B cell (primary cell): ENCODE data around the gene CALD1. TPM values are rescaled to one million over a fixed set of nuclear protein-coding genes. Genes with fewer than 3 reads are reported as not detected.

Experiments
- ATAC-seq: fragments of 200-7000 bp; cut with Tn5 transposase; one replicate; pipeline ENCODE4 v1.10.0; 2021; ENCODE audit warnings: low read depth, mild to moderate bottlenecking, moderate number of reproducible peaks, moderate library complexity
- CTCF ChIA-PET: fragments of 350-600 bp; sonication (Branson Sonifier 250); formaldehyde crosslinking; loops from one replicate; lab custom pipeline; 2021; ENCODE audit warnings: antibody characterized with exemption, inconsistent platforms; lab: Charles Lee
- POLR2A ChIA-PET: fragments of 350-600 bp; sonication (Branson Sonifier 250); formaldehyde crosslinking; loops from one replicate; lab custom pipeline; 2021; ENCODE audit warnings: antibody characterized with exemption; lab: Charles Lee
- DNase-seq: peaks from one replicate; pipeline ENCODE4 v3.0.0; 2013
- H2AFZ ChIP-seq: 2 replicates; pipeline ENCODE4 v1.6.1; 2012; ENCODE audit warnings: mild to moderate bottlenecking, low read depth, low read length; ENCODE audit not compliant: insufficient read depth, poor library complexity, severe bottlenecking
- H3K27ac ChIP-seq, 2 donors: 1 replicate in 1 of 2; 2 replicates in 1 of 2; pipeline ENCODE4 v1.5.1; 2012 to 2013; ENCODE audit warnings: low read length in 2 of 2, mild to moderate bottlenecking in 2 of 2, moderate library complexity in 1 of 2
- H3K27me3 ChIP-seq, 4 experiments: fragments of 200-600 bp in 1 of 4; sonication (generic) in 1 of 4; replicated peaks in 1 of 4; 1 replicate in 2 of 4; 2 replicates in 2 of 4; pipeline versions ENCODE4 v1.6.1 to v1.7.0; 2013 to 2016; ENCODE audit warnings: low read length in 3 of 4, mild to moderate bottlenecking in 2 of 4, mixed read lengths in 1 of 4, moderate library complexity in 1 of 4; ENCODE audit not compliant: insufficient read depth in 4 of 4, control insufficient read depth in 3 of 4; ENCODE audit errors: control extremely low read depth in 1 of 4
- H3K36me3 ChIP-seq, 2 experiments: replicated peaks in 1 of 2; 1 replicate in 1 of 2; 2 replicates in 1 of 2; pipeline versions ENCODE4 v1.6.1 to v1.7.1; 2013; ENCODE audit warnings: low read length in 1 of 2; ENCODE audit not compliant: insufficient read depth in 2 of 2, control insufficient read depth in 1 of 2; ENCODE audit errors: control extremely low read depth in 1 of 2, extremely low read depth in 1 of 2
- H3K4me1 ChIP-seq, 2 donors: fragments of 200-600 bp in 1 of 2; sonication (generic) in 1 of 2; 1 replicate in 1 of 2; 2 replicates in 1 of 2; pipeline versions ENCODE4 v1.5.1 to v1.6.1; 2013 to 2017; ENCODE audit warnings: low read length in 2 of 2; ENCODE audit not compliant: control insufficient read depth in 2 of 2, insufficient read depth in 2 of 2
- H3K4me2 ChIP-seq: replicated peaks from 2 replicates; pipeline ENCODE3; 2012; ENCODE audit warnings: mild to moderate bottlenecking, low read depth, low read length; ENCODE audit not compliant: poor library complexity, severe bottlenecking
- H3K4me3 ChIP-seq, 5 experiments: fragments of 200-600 bp in 1 of 5; sonication (generic) in 1 of 5; 1 replicate in 3 of 5; 2 replicates in 2 of 5; pipeline versions ENCODE4 v1.5.1 to v1.7.0; 2011 to 2016; ENCODE audit warnings: low read length in 4 of 5, mild to moderate bottlenecking in 4 of 5, low read depth in 2 of 5, control low read depth in 1 of 5, moderate library complexity in 1 of 5; ENCODE audit not compliant: insufficient read depth in 1 of 5; ENCODE audit errors: control extremely low read depth in 1 of 5, extremely low read depth in 1 of 5
- H3K79me2 ChIP-seq: fragments of 200-600 bp; sonication (generic); one replicate; pipeline ENCODE4 v1.6.0; 2016; ENCODE audit warnings: low read length; ENCODE audit not compliant: control insufficient read depth, insufficient read depth
- H3K9ac ChIP-seq: fragments of 200-600 bp; sonication (generic); 2 replicates; pipeline ENCODE4 v1.6.1; 2017; ENCODE audit warnings: mild to moderate bottlenecking, low read length, moderate library complexity
- H3K9me3 ChIP-seq, 3 donors: one replicate each; pipeline versions ENCODE4 v1.6.1 to v1.7.1; 2013; ENCODE audit warnings: low read length in 2 of 3; ENCODE audit not compliant: control insufficient read depth in 2 of 3, insufficient read depth in 1 of 3; ENCODE audit errors: control extremely low read depth in 1 of 3
- H4K20me1 ChIP-seq: 2 replicates; pipeline ENCODE4 v1.6.0; 2012; ENCODE audit warnings: mild to moderate bottlenecking, low read length; ENCODE audit not compliant: insufficient read depth, control insufficient read depth, poor library complexity, severe bottlenecking
- H3K27ac Mint-ChIP-seq: one replicate; pipeline ENCODE4 v1.8.0; 2021; ENCODE audit warnings: mixed read lengths
- H3K27me3 Mint-ChIP-seq: one replicate; pipeline ENCODE4 v1.8.0; 2021; ENCODE audit warnings: mixed read lengths
- H3K4me1 Mint-ChIP-seq: one replicate; pipeline ENCODE4 v1.8.0; 2021; ENCODE audit warnings: mixed read lengths
- H3K4me3 Mint-ChIP-seq: one replicate; pipeline ENCODE4 v1.8.0; 2021; ENCODE audit warnings: mixed read lengths
- H3K9me3 Mint-ChIP-seq: one replicate; pipeline ENCODE4 v1.8.0; 2022; ENCODE audit warnings: mixed read lengths; ENCODE audit not compliant: insufficient read depth
- EZH2 ChIP-seq: IDR thresholded peaks from 2 replicates; pipeline ENCODE4 v1.6.1; 2012; ENCODE audit warnings: borderline replicate concordance, low read depth, mild to moderate bottlenecking, moderate library complexity, low read length; ENCODE audit not compliant: insufficient read depth, poor library complexity, severe bottlenecking
- WGBS: methylation state at CpG from one replicate; pipeline ENCODE4 v1.1.5; 2013; ENCODE audit warnings: missing lambda C conversion rate; ENCODE audit not compliant: insufficient coverage; 5-methylcytosine and 5-hydroxymethylcytosine counted together
- intact Hi-C: fragments of 100-400 bp; cut with micrococcal nuclease; formaldehyde crosslinking; loops from one replicate; pipeline ENCODE4 v1.10.0; 2022
- polyA plus RNA-seq: library from polyadenylated mRNA; depleted of rRNA; stranded (reverse); fragments of >200 nt; gene quantifications from 2 replicates; pipeline ENCODE4 v1.2.3, GENCODE V29; 2012
- total RNA-seq, 2 donors: library from RNA; stranded (reverse); fragments of 120-200 nt in 1 of 2; gene quantifications; 1 replicate in 1 of 2; 2 replicates in 1 of 2; pipeline versions ENCODE4 v1.2.3 to v1.2.4, GENCODE V29; 2013 to 2022
- TF ChIP-seq, protein P1 (sequence below): fragments of 200-600 bp; IDR thresholded peaks from one replicate; pipeline ENCODE4 v1.8.0; 2022; ENCODE audit warnings: antibody characterized with exemption, mild to moderate bottlenecking

The CALD1 gene
- total and polyA plus RNA-seq, 2 donors (not counting 1 experiment from before 2014, with no cell fraction given) = 0.18 to 0.69 TPM

GRCh38 chr7:134933460-134934068 is 154.1 kb downstream of the CALD1 start:
- Mint-ChIP-seq H3K9me3 (no peaks in the 10 kb centered on the region), H3K27ac (peak overlapping the region; percentile 86), H3K27me3 (no peaks in the 10 kb centered on the region), H3K4me3 (peak overlapping the region; percentile 82), H3K4me1 (peaks cover 26% of the 10 kb centered on the region)
- H3K4me1 ChIP-seq = peaks cover 7 to 17% of the 10 kb centered on the region in 2 donors
- no peaks in the 10 kb centered on the region for H3K36me3 ChIP-seq
- POLR2A ChIA-PET = no interaction called here
- TF ChIP-seq, protein P1, sequence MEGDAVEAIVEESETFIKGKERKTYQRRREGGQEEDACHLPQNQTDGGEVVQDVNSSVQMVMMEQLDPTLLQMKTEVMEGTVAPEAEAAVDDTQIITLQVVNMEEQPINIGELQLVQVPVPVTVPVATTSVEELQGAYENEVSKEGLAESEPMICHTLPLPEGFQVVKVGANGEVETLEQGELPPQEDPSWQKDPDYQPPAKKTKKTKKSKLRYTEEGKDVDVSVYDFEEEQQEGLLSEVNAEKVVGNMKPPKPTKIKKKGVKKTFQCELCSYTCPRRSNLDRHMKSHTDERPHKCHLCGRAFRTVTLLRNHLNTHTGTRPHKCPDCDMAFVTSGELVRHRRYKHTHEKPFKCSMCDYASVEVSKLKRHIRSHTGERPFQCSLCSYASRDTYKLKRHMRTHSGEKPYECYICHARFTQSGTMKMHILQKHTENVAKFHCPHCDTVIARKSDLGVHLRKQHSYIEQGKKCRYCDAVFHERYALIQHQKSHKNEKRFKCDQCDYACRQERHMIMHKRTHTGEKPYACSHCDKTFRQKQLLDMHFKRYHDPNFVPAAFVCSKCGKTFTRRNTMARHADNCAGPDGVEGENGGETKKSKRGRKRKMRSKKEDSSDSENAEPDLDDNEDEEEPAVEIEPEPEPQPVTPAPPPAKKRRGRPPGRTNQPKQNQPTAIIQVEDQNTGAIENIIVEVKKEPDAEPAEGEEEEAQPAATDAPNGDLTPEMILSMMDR = no peak
- TF ChIP-seq EZH2 = no peak
- 58% methylated on average over 3 of the region's 3 CpGs for WGBS
- peak overlapping the region; percentile 66 for H3K4me2 ChIP-seq
- H3K4me3 ChIP-seq = peak overlapping the region in 3 of 5 experiments; percentile 21 to 46 (median 44)
- no peaks in the 10 kb centered on the region for H4K20me1 ChIP-seq
- no peak for DNase-seq
- H2AFZ ChIP-seq = peak overlapping the region; percentile 78
- peak overlapping the region; percentile 58 for H3K9ac ChIP-seq
- intact Hi-C loops = no loop called here
- ATAC-seq = no peak
- H3K27ac ChIP-seq = peak overlapping the region; percentile 37 to 48
- no peaks in the 10 kb centered on the region for H3K9me3 ChIP-seq
- CTCF ChIA-PET = interaction anchor here (1.2 kb wide), 1 partner anchor 12 kb away, joined by 3 read pairs; no protein-coding TSS in a partner anchor
- H3K27me3 ChIP-seq = no peaks in the 10 kb centered on the region
- H3K79me2 ChIP-seq = no peaks in the 10 kb centered on the region

DNA sequence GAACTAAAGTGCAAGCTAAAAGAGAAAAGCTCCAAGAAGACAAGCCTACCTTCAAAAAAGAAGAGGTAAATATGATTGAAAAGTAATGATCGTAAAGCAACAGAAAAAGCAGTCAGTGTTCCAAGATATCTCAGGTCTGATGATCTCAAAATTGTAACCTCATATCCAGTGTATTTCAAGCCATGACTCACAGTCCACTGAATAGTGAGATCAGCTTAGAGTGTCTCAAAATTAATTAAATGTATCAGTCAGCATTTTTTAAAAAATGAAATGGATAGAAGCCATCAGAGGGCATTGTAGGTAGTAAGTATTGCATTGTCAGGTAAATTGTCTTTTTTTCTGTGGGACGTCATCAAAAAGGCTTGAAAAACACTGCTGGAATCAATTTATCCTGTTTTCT is 156.3 kb downstream of the CALD1 start:
- Histone ChIP-seq H3K27ac (no peak overlapping the region), H3K4me1 (peaks cover 7 to 17% of the 10 kb centered on the region in 2 donors), H4K20me1 (no peaks in the 10 kb centered on the region), H3K36me3 (no peaks in the 10 kb centered on the region), H3K27me3 (no peaks in the 10 kb centered on the region), H2AFZ (no peak overlapping the region), H3K9ac (no peak overlapping the region), H3K79me2 (no peaks in the 10 kb centered on the region), H3K9me3 (no peaks in the 10 kb centered on the region), H3K4me3 (no peak overlapping the region), H3K4me2 (no peak overlapping the region)
- TF ChIP-seq, protein P1 = no peak
- no peak for TF ChIP-seq EZH2
- ChIA-PET POLR2A (no interaction called here), CTCF (no interaction called here)
- WGBS = no CpG with 5 or more reads among the region's 2 CpGs
- Mint-ChIP-seq H3K27me3 (no peaks in the 10 kb centered on the region), H3K9me3 (no peaks in the 10 kb centered on the region), H3K4me1 (peaks cover 26% of the 10 kb centered on the region), H3K4me3 (no peak overlapping the region), H3K27ac (no peak overlapping the region)
- DNase-seq (no peak), ATAC-seq (no peak)
- intact Hi-C loops = no loop called here
